ENCODE results near the gene SNCB.
A peak's percentile ranks its signal among the peaks of the same experiment; 100 is the strongest.

Gene SNCB

DNA sequence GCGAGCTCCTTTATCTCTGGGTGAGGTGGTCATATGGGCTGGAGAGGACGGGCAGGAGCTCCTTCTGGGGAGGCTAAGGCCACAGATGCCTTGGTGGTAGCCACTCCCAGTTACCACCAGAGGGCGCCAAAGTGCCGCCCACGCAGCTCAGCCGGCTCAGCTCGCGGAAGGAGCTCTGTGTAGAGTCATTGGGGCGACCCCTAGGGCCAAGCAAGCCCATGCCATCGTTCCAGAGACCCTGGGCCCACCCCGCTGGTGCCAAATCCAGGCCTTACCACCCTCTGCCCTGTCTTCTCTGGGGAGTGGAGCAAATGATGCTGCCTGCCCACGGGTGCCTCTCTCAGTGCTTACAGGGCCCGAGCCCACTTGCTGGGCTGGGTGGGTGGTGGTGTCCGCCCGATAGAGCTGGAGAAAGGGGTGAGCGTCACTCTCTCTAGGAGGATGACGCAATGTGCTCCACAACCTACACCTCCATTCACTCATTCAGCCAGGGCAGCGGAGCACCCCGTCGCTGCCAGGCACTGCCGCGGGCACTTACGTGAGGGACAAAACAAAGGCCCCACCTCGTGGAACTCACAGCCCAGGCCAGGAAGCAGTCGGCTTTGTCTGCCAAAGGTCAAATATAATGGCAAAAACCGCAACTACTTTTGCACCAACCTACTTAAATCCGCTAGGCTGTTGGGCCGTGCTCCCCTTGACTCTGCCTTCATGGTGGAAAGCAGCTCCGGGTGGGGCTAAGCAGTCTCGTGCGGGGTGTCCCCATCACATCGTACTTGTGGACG lies 30.7 kb upstream of the SNCB start:
- peak; percentile 78 for DNase-seq

DNA sequence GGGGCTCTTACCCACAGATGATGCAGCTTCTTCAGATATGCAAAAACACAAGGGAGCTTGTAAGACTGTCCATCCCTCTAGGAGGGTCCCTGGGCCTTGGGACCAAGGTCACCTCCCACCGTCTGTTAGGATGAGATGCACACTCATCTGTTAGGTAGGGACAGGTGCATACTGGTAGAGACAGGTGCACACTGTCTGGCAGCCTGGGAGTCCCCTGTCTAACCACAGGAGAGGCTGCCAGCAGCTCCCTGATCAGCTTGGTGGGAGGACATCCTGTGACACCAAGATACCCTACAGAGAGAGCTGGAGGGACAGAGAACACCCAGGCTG lies 30.2 kb upstream of the SNCB start:
- no peak for DNase-seq

GRCh38 chr5:176659860-176660461 lies 29.6 kb upstream of the SNCB start:
- DNase-seq, result no peak

DNA sequence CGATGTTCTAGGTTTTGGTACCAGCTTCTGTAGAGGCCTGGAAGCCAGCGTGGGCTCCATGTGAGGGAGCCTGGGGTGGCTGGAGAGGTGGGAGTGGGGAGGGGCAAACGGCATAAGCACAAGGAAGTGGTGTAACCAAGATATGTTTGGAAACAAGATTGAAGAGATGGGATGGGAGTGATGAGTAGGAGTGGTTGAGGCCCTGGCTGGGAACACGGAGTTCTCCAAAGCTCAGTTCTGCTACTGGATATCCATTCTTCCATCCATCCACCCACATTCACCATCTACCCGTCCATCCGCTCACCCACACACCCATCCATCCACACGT lies 29.1 kb upstream of the SNCB start:
- no peak for DNase-seq

DNA sequence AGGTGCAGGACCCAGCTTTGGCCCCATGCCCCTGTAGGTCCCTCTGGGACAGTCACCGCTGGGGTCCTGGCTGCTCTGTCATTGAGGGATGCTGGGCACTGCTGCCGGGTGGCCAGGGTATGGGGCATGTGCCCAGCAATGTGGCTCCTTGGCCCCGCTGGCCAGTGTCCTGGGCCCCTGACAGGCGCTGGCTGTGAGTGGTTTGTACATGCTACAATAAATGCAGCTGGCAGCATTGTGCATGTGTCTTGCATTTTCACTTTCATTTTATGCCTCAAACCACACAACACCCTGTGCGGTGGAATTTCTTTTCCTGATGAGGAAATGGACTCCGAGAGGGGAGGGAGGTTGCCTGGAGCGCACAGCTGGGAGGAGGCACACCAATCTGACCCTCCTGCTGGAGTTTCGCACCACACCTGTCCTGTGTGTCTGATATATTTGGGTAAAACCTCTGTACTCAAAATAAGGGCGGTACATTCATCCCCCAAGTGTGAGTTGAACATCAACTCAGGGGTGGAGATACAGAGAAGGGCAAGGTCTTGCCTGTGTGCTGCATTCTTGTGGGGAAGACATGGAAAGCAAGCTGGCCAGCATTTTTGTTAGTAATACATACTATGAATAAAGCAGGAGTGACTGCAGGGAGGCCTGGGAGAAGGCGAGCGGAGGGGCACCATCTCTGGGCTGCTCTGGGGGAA lies 28.6 kb upstream of the SNCB start:
- no peak for DNase-seq

DNA sequence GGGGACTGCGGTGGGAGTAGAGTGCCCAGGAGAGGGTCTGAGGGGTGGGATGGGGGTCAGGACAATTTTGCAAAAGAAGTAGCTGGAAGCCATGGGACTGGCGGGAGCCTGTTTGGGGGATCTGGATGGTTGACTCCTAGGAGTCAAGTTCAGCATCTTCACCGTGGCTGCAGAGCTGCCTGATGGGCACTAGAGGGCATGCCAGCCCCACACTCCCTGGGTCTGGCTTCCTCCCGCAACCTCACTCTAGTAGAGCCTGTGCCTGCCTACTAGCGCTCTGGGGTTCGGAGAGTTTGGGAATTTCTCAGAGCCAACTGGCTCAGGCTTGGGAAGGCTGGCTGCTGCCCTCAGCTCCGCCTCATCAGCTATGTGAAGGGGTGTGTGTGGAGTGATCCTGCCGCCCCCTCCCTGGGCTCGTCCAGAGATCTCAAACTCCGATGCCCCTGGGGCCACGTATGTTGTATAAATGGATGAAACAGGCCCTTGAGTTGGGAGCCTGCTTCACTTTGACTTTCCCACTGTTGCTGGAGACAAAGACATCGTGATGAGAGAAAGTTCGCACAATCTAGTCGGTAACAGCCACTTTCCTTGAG lies 27.8 kb upstream of the SNCB start:
- peak; percentile 70 for DNase-seq

- no peak for DNase-seq
Measured at GRCh38 chr5:176656467-176656990, 26.2 kb upstream of the SNCB start.

- DNase-seq, result no peak
Measured at GRCh38 chr5:176654856-176655255, 24.5 kb upstream of the SNCB start.

- DNase-seq, result peak; percentile 43
Measured at GRCh38 chr5:176653401-176654385, 23.4 kb upstream of the SNCB start.

DNA sequence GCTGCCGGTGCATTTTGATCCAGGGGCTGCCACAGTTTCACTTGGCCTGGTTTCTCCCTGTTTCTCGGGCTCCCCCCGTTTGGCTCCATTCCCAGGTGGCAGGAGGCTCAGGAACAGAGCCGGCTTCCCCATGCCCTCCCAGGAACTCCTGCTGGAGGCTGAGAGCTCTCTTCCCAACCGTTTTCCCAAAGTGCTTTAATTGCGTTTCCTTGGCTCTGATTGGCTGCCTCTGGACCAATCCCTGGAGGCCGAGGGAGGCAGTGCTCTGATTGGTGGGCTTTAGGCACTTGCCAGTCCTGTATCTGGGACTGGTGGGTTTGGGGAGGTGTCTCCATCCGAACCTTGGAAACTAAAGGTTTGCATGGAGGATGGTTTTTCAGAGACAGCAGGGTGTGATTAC lies 21.8 kb upstream of the SNCB start:
- no peak for DNase-seq

- DNase-seq, result no peak
Measured at GRCh38 chr5:176651472-176651980, 21.2 kb upstream of the SNCB start.

DNA sequence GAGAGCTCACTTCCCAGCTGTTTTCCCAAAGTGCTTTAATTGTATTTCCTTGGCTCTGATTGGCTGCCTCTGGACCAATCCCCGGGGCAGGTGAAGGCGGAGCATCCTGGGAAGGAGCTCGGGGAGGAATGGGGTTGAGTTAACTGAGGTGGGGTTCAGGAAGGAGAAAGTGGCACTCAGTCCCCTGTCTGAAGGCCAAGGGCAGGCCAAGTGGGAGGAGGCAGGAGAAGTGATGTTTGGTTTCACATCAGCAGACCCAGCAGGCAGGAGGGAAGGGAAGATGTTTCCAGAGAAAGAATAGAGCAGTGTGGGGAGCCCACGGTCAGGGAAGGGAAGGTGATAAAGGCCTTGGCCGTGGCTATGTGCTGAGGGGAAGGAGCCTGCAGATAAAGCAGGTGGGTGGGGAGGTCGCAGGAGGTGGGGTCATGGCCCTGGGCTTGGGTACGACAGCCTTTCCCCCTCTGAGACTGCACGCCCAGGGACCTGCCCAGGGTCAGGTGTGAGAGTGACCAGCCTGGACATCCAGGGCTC lies 20.1 kb upstream of the SNCB start:
- no peak for DNase-seq

- peak; percentile 45 for DNase-seq
Measured at GRCh38 chr5:176648474-176649194, 18.3 kb upstream of the SNCB start.

GRCh38 chr5:176647843-176648473 lies 17.6 kb upstream of the SNCB start:
- DNase-seq, result peak; percentile 39

GRCh38 chr5:176647030-176647842 lies 16.9 kb upstream of the SNCB start, which contains the start of gene TSPAN17:
Gene TSPAN17 (plus strand): TSS chr5:176647484. CDS start chr5:176647616, 132 bp downstream.
- DNase-seq, result peak; percentile 99

DNA sequence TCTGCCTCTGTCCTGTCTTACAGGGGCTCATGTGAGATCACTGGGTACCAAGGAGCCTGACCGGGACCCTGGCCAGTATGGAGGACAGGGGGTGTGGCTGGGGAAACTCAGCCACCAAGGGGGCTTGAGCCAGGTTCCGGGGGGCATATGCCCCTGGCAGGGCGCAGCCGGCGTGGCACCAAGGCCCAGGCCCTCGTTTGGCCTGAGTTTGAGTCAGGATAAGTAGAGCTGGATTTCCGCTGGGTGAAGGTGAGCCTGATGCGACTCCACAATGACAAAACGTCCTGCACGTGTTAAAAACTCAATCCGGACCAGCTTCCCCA lies 16.3 kb upstream of the SNCB start:
- DNase-seq, result no peak

- DNase-seq, result no peak
Measured at GRCh38 chr5:176646049-176646706, 15.8 kb upstream of the SNCB start.

DNA sequence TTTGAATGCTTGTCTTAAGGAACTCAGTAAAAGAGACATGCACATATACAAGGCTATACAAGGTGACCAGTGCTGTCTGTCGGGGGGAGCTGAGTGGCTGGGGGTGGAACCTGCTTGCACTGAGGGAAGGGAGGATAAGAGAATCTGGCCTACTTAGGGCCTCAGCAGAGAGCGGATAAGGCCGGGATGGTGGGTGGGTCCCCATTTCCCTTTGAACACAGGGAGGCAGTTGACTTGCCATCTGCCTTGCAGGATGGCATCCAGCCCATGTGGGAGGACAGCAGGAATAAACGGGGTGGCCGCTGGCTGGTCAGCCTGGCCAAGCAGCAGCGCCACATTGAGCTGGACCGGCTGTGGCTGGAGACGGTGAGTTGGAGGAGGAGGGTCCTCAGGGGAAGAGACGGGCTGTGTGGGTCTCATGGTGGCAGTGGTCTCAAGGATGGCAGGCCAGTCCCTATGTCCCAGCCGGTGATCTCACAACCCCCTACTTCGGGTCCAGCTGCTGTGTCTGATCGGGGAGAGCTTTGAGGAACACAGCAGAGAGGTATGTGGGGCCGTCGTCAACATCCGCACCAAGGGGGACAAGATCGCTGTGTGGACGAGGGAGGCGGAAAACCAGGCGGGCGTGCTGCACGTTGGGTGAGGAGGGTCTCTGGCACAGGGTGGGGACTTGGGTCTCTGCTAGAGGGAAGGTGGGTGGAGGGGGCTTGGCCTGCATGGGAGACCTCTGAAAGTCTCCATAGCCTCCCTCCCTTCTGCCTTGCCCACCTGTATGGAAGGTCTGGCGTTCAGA lies 14.7 kb upstream of the SNCB start:
- no peak for DNase-seq
